Brain pericyte (primary cell): ENCODE data around the gene MRRF.

Source experiments
- DNase-seq: peaks from one replicate; pipeline ENCODE4 v3.0.0-alpha.2; 2012; ENCODE audit warnings: low read depth, low spot score

Gene MRRF

DNA sequence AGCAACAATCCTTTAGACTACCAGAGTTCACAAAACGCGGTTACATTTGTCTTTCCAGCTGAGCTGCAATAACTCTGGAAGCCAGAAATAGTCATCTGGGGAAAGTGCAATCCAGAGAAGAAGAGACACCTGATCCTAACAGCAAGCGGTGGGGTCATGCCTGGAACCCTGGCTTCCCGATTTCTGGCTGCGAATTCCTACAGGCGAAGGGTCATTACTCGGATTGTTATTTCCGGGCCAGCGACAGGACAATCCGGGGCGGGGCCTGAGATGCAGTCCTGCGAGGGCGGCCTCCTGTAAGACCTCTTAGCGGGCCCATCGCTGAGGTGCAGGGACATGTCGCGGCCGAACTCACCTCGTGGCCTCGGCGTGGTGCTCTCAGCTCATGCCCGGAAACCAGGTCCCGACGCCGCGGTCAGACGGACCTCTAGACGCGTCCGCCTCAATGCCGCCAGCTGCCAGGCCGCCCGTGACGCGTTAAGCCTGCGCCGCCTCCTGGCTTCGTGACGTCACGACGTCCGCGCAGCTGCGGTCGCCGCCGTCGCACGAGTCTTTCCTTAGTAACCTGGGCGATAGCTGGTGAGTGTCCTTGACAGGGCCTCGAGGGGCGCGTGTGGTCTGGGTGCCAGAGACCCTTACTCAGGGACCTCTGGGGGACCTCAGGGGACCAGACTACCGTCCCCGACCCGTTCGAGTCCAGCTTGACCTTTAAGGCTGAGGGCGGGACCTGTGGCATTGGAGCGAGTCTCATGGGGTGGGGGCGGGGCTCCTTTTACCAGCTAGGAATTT lies at the start of gene MRRF, which contains the start of gene RBM18:
Gene MRRF (plus strand): TSS at position 523 of the 789 bp plus-strand sequence. CDS start 6,010 bp downstream, outside the sequence.
Gene RBM18 (minus strand): TSS at position 481 of the 789 bp plus-strand sequence. CDS start 3,348 bp downstream, outside the sequence.
- DNase-seq = peak; percentile 80

DNA sequence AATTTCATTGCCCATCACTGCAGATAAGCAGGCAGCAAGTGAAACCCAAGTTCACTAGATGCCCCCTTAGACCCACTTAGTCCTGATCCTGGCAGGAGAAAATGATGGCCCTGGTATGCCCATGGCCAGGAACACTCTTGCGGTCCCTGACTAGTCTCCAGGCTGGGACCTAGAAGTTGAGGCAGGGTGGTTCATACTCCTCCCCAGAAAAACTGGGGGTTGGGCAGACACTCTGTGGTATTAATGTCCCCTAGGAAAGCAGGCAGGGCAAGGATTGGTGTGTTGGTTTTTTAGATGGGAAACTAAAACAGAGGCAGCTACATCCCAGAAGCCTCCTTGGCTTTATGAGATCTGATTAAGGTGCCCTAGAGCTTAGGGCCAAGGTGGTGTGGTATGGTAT lies 49.0 kb upstream of the MRRF start:
- DNase-seq = no peak

DNA sequence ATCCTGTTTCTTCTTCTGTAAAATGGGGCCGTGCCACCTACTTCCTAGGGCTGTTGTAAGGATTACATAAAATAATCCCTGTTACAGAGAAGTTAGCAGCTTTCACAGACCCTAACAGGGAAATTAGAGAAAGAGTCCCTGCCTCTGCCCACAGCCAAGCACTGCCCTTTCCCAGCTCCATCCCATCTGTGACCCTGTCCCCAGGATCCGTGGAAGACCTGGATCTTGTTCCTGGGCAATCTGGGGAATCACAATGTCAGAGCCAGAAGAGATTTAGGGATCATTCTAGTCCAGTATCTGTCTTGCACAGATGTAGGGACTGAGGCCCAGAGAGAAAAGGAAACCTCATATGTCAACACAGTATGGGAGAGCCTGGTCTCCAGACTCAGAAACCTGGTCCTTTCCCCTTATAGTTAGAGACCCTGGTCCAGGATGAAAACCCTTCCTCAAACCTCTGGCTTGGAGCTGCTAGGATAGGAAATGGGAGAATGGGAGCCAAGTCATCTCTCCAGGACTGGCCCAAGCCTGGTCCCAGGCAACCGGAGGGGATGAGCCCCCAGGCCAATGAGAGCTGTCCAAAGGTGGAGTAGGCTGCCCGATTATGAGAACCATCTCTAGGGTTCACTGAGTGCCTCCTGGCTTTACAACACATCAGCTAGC lies 48.4 kb upstream of the MRRF start:
- no peak for DNase-seq

GRCh38 chr9:122216798-122217418 lies 47.8 kb upstream of the MRRF start:
- DNase-seq = no peak

- no peak for DNase-seq
These were observed 47.0 kb upstream of the MRRF start for GRCh38 chr9:122217640-122218039.

- DNase-seq = no peak
These were observed 46.4 kb upstream of the MRRF start for GRCh38 chr9:122218071-122218934.

DNA sequence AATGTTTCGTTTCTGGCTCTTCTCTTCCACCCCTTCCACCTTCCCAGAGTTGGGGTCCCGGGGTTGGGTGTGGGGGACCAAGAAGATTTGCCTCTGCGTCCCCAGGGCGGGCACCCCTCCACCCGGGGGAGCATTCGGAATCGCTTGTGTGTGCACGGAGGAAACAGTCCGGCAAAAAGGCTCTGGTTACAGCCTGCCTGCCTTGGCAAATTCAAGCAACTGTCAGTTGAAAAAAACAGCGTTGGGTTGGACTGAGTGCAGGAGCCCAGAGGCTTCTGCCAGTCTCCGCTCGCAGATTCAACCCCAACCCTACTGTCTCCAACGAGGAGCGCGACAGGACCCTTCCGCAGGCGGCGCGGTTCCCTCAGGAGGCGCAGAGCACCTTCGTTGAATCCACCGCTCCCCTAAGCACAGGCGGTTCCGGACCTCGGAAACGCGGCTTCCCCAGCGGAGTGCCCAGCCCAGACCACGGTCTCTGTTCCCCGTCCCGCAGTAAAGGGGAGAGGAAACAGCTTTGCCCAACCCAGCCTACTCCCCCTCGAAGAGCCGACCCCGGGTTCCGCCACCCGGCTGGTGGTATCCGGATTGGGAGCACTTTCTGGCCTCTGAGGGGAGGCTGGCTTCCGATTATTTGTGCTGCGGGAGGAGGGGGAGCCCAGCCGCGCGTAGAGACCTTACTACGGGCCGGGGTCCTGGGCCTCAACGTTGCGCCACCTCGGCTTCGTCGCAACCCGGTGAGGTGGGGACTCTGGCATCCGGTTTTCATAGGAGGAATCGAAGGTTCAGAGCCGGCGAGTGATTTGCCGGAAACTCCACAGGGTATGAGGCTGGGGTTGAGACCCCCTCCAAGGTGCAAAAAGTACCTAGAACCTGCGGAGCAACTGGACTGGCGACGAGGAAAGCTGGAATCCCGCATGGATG lies 45.5 kb upstream of the MRRF start:
- no peak for DNase-seq

- DNase-seq = no peak
These were observed 44.6 kb upstream of the MRRF start for GRCh38 chr9:122219856-122220672.

- DNase-seq = no peak
These were observed 44.0 kb upstream of the MRRF start for GRCh38 chr9:122220673-122221182.

GRCh38 chr9:122221183-122221811 lies 43.4 kb upstream of the MRRF start:
- DNase-seq = no peak

- DNase-seq = no peak
These were observed 41.9 kb upstream of the MRRF start for GRCh38 chr9:122222791-122223190.

- no peak for DNase-seq
These were observed 41.2 kb upstream of the MRRF start for GRCh38 chr9:122223435-122223834.

DNA sequence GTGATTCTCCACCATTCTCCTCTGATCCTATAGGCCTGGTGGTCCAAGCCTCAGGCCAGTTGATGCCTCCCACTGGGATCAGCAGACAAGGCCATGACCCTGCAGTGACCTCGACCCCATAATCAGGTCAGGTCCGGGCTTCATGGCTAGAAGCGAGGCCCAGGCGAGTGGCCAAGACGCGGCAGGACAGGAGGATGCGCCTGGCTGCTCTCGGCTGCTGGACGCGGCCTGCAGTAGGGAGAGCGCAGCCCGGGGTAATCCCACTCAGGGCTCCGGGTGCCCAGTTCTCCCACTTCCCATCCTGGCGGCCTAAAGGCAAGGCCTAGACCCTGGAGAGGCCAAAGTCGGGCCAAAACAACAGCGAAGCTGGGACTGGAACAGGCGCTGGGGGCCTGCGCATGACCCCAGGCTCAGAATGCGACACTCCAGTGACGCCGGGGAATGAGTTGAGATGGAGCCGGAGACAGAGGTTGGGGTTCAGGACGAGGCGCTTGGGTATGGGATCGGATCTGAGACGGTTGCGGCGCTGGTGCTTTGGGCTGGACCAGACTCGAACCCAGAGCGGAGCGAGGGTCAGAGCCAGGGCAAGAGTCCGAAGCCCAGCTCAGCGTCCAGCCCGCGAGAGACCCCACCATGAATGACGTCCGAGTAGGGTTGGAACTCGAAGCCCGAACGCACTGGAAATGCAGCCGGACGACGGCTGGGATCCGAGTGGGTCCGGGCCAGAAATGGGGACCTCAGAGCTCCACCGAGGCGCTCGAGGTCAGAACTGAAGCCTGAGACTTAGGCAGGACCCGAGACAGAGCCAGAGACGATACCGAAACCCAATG lies 39.2 kb upstream of the MRRF start:
- DNase-seq = no peak

- no peak for DNase-seq
These were observed 38.4 kb upstream of the MRRF start for GRCh38 chr9:122226142-122226757.

GRCh38 chr9:122226758-122227574 lies 37.7 kb upstream of the MRRF start:
- no peak for DNase-seq

DNA sequence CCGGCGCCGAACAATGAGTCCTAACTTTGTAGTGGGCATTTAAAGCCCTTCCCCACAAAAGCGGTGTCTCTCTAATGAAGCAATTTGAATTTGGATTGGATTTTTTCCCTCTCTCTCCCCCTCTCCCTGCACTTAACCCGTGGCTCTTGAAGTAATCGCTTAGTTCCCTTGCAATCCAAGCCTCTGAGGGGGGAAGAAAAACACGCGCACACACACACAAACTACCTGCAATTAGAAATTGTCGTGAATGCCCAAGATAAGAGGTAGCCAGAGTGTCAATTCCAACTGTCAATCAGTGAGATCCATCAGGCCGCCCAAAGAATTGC lies 37.1 kb upstream of the MRRF start:
- no peak for DNase-seq

GRCh38 chr9:122228191-122228567 lies 36.5 kb upstream of the MRRF start:
- DNase-seq = no peak
